ENCODE data around the gene PRLHR. TPM values are rescaled to one million over a fixed set of nuclear protein-coding genes. Genes with fewer than 3 reads are reported as not detected.

The PRLHR gene
- total RNA-seq, 3 donors from 2014 or later (not counting 1 experiment from before 2014, with no cell fraction given) = not detected

DNA sequence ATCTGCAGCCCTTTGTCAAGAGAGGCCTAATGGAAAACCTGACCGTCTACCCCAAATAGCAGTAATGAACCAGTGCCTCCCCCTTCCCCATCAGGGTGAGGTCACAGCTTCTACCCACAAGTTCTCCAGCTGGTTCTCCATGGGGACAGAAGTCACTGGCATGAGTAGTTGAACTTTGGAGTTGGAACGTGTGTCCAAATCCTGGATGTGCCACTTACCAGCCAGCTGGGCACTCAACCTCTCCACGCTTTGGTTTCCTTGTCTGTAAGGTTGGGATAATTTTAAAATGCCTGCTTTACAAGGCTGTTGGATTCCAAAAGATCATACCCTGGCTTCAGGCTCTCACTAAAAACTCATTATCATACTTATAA, 25.6 kb downstream of the PRLHR start:
- intact Hi-C loops (cut with micrococcal nuclease) = loop anchor here (2.0 to 5.0 kb wide), 2 partner anchors 232 to 459 kb away; partner anchors contain the start of gene NANOS1
- TF ChIP-seq CTCF (IDR thresholded peaks at IDR 0.05) = no peak
- Histone ChIP-seq H3K9me3 (ENCODE audit: control insufficient read depth, insufficient read depth, low read length) (no peaks in the 10 kb centered on the region), H3K4me1 (ENCODE audit: control insufficient read depth, insufficient read depth, low read length) (no peaks in the 10 kb centered on the region), H3K27me3 (ENCODE audit: control insufficient read depth, insufficient read depth, low read length) (peaks cover 2% of the 10 kb centered on the region), H3K4me3 (ENCODE audit: low read length) (no peak overlapping the region), H3K36me3 (ENCODE audit: control insufficient read depth, insufficient read depth, low read length) (no peaks in the 10 kb centered on the region), H3K27ac (ENCODE audit: low read length) (no peak overlapping the region)
- Mint-ChIP-seq H3K27me3 (ENCODE audit: low read depth in 2 of 2) (peaks cover 0 to 12% of the 10 kb centered on the region in 2 donors), H3K9me3 (no peaks in the 10 kb centered on the region), H3K4me3 (no peak overlapping the region), H3K4me1 (no peaks in the 10 kb centered on the region), H3K27ac (no peak overlapping the region), H3K36me3 (no peaks in the 10 kb centered on the region)
- no peak for ATAC-seq
- whole genome bisulfite sequencing (ENCODE audit: insufficient coverage) = 93% methylated on average over 2 of the region's 3 CpGs
- DNase-seq = no peak

DNA sequence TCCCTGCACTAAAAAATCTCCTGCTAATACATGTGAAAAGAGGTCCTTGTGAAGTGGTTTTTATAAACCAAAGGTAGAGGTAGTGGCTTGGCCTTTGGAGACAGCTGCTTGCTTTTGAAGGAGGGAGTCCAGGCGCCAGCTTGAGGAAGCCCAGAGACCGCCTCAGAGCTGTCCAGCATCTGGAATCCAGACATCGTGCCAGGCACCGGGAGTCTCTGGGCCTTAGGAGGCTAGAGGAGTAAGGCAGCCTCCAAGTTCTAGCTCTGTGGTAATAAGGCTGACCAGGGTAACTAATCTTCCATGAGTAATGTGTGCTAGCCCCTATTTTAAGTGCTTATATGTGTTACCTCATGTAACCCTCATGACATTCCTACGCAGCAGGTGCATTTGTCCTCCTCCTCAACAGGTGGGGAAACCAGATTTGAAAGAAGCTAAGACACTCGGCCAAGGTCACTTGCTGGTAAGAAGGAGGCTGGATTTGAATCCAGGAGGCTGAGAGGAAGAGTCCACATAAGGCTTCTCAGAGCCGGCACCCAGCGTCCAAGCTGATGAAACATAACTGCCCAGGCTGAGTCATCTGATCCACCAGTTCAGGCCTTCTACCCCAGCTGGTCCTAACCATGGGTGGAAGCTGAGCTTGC, 26.1 kb downstream of the PRLHR start:
- Mint-ChIP-seq H3K4me3 (no peak overlapping the region), H3K9me3 (no peaks in the 10 kb centered on the region), H3K27ac (no peak overlapping the region), H3K4me1 (no peaks in the 10 kb centered on the region), H3K36me3 (no peaks in the 10 kb centered on the region), H3K27me3 (ENCODE audit: low read depth in 2 of 2) (peaks cover 0 to 8% of the 10 kb centered on the region in 2 donors)
- ATAC-seq = no peak
- intact Hi-C loops (cut with micrococcal nuclease) = loop anchor here (2.0 to 5.0 kb wide), 2 partner anchors 233 to 459 kb away; partner anchors contain the start of gene NANOS1
- no peak for TF ChIP-seq CTCF (IDR thresholded peaks at IDR 0.05)
- no peak for DNase-seq
- Histone ChIP-seq H3K27me3 (ENCODE audit: control insufficient read depth, insufficient read depth, low read length) (no peaks in the 10 kb centered on the region), H3K9me3 (ENCODE audit: control insufficient read depth, insufficient read depth, low read length) (no peaks in the 10 kb centered on the region), H3K27ac (ENCODE audit: low read length) (no peak overlapping the region), H3K36me3 (ENCODE audit: control insufficient read depth, insufficient read depth, low read length) (no peaks in the 10 kb centered on the region), H3K4me1 (ENCODE audit: control insufficient read depth, insufficient read depth, low read length) (no peaks in the 10 kb centered on the region), H3K4me3 (ENCODE audit: low read length) (no peak overlapping the region)
- WGBS (ENCODE audit: insufficient coverage) = 91% methylated on average over 8 of the region's 8 CpGs

- Mint-ChIP-seq H3K4me1 (no peaks in the 10 kb centered on the region), H3K27ac (no peak overlapping the region), H3K4me3 (no peak overlapping the region), H3K36me3 (no peaks in the 10 kb centered on the region), H3K9me3 (no peaks in the 10 kb centered on the region), H3K27me3 (ENCODE audit: low read depth in 2 of 2) (peaks cover 0 to 8% of the 10 kb centered on the region in 2 donors)
- ATAC-seq = peak; percentile 64 to 77 (median 68)
- Histone ChIP-seq H3K27me3 (ENCODE audit: control insufficient read depth, insufficient read depth, low read length) (no peaks in the 10 kb centered on the region), H3K4me1 (ENCODE audit: control insufficient read depth, insufficient read depth, low read length) (no peaks in the 10 kb centered on the region), H3K27ac (ENCODE audit: low read length) (no peak overlapping the region), H3K36me3 (ENCODE audit: control insufficient read depth, insufficient read depth, low read length) (no peaks in the 10 kb centered on the region), H3K4me3 (ENCODE audit: low read length) (no peak overlapping the region), H3K9me3 (ENCODE audit: control insufficient read depth, insufficient read depth, low read length) (no peaks in the 10 kb centered on the region)
- peak; percentile 71 for TF ChIP-seq CTCF (IDR thresholded peaks at IDR 0.05)
- intact Hi-C loops (cut with micrococcal nuclease) = loop anchor here (1.0 to 5.0 kb wide), 4 partner anchors 153 to 460 kb away; partner anchors contain the start of gene NANOS1
- WGBS (ENCODE audit: insufficient coverage) = 47% methylated on average over 6 of the region's 10 CpGs
- DNase-seq = peak in 1 of 2 donors; percentile 87
These were observed 27.1 kb downstream of the PRLHR start for GRCh38 chr10:118568327-118568848.
